GM04504 (cell line): Measurements from ENCODE around the gene CDKAL1.

Experiments
- DNase-seq: peaks from one replicate; pipeline ENCODE4 v3.0.0-alpha.2; 2012; ENCODE audit warnings: low read depth

The CDKAL1 gene

GRCh38 chr6:21104288-21104687, 570.0 kb downstream of the CDKAL1 start:
- no peak for DNase-seq

GRCh38 chr6:21107796-21108195, 573.5 kb downstream of the CDKAL1 start:
- no peak for DNase-seq

DNA sequence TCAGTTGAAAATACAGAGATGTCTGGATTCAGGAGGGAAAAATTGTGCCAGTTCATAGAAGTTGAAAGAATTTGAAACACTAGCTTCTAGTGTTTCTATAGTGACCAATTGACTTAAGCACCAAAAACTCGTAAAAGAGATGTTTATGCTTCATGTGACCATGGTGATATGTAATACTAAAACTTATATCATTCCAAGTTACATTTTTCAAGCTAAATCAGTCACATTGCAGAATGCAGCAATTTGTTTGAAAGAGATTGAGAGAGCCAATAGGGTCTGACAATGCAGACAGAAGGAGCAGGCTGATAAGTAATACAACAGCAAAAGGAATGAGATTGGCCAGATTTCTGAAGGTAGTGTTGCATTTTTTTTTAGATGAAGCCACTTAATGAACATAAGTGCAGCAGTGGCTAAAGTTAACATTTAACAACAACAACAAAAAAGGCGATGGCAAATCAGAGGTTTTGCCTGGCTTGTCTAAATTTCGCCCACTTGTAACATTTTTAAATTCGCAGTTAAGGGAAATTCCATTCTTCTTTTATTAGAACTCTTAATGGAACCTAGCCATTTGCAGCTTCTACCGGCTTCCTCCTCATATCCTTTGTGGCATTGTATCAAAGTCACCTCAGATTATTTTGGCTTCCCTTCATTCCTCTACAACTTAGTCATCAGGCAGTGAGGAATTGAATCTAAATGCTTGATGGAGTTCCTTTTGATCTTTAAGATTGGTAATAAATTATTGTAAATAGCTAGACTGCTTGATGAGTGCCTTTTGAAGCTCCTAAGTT, 575.3 kb downstream of the CDKAL1 start:
- peak; percentile 42 for DNase-seq

DNA sequence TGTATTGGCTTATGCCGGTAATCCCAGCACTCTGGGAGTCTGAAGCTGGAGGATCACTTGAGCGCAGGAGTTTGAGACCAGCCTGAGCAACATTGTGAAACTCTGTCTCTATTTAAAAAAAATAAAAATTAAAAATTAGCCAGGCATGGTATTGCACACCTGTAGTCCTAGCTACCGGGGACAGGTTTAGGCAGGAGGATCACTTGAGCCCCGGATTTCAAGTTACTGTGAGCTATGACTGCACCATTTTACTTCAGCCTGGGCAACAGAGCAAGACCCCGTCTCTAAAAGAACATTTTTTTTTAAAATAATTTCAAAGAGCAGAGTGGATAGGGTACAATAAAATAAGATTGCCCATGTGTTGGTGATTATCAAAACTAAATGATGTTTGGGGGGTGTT, 576.4 kb downstream of the CDKAL1 start:
- DNase-seq = no peak

DNA sequence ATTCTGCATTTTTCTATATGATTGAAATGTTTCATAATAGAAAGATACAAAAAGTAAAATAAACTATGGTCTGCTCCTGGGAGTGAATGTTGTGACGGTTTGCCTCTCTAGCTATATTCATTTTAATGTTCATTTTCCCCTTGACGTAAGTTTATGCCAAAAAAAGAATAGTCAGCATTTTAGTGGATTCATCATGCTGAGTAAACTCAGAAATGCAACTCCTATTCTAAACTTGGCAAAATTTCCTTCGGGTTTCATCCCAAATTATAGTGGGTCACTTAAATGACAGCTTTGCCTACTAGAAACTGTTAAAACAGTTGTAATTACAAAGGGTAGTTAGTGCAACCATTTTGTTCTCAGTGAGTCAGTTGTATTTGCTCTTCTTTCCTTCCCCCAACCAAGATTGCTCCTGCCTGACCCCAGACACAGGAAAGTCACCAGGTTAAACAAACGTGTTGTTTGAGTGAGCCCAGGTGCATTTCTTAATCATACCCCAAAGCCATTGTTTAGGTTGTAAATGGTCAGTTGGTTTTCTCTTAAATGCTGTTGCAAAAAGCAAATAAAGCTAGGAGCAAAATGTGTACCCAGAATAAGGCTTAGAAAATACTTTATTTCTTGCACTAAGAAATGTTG, 577.0 kb downstream of the CDKAL1 start:
- no peak for DNase-seq

GRCh38 chr6:21115111-21115510, 580.9 kb downstream of the CDKAL1 start:
- DNase-seq = peak; percentile 25

- DNase-seq = no peak
Measured at GRCh38 chr6:21116736-21117135, 582.5 kb downstream of the CDKAL1 start.

- no peak for DNase-seq
Measured at GRCh38 chr6:21118216-21118780, 584.0 kb downstream of the CDKAL1 start.

DNA sequence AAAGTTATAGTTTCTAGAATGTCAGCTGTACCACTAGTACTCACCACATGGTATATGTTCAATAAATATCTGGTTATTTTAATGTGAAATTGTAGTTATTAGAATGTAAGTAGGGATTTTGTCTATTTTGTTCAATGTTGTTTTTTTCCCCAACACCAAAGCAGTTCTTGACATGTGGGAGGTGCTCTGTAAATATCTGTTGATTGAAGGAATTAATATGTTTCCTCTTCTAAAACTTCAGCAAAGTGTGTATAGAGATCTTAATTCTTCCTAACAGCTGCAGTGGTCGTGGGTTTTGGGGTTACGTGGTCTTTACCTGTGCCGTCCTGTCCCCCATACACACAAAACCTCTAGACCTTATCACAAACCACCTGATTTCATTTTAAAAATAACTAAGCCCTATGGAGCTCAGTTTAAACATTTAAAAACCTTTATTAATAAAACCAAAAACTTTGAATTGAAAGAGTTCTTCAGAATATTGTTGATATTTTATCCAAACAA, 587.4 kb downstream of the CDKAL1 start:
- no peak for DNase-seq

GRCh38 chr6:21123507-21124436, 589.5 kb downstream of the CDKAL1 start:
- DNase-seq = no peak

DNA sequence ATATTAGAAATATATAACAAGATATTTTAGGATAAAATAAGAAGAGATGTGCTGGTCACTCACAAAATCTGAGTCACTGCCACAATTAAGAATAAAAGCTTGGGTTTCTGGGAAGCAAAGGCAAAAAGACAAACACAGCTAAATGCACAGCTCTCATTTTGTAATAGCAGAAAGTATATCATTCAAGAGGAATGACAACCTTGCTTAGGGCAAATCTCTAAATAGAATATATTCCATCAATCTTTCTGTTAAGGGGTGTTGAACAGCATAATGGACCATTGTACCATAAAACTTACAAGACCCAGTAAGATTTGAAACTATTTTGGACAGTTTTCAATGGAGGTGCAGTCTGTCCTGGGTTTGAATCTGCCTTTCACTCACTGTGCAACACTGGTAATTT, 594.3 kb downstream of the CDKAL1 start:
- DNase-seq = no peak

- no peak for DNase-seq
Measured at GRCh38 chr6:21131406-21131805, 597.1 kb downstream of the CDKAL1 start.

GRCh38 chr6:21132446-21132845, 598.2 kb downstream of the CDKAL1 start:
- DNase-seq = no peak

DNA sequence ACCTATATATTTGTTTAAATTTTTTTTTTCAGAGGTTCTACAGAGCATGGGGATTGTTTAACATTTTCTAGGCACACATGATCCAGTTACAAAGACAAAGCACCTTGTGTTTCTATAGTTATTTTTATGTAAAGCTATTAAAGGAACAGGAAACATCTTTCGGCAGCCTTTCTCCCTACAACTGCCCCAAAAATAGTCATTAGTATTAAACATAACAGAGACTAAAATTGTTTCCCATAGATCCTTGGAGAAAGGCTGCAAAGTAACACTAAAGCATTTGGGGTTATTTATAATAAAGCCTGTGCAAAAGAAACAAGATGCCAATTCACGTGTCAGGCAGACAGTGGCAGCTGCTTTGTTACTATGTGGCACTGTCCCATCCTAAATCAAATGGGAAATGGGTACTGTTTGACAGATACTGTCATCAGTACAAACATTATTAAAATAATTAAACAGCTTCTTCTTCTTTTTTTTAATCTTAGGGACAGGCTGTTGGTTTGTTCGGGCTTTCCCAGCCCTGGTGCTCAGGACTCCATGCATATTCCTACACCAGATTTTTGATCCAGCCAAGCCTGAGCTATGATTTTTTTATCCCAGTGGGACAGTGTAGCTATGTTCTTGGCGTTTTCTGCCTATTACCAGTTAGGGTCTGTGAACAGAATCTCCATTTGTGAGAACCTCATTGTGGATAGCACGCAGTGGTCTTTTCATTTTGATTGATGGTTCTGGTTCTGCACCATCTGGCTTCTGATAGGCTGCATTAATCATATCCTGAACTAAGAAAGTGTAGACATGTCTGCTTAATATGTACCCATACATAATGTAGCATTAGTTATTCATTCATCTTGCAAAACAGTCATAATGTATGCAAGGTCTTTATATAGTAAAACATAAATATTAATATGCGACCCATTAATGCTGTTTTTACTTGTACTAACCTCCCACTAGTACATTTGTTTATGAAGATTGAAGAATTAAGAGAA, 598.9 kb downstream of the CDKAL1 start:
- DNase-seq = no peak

DNA sequence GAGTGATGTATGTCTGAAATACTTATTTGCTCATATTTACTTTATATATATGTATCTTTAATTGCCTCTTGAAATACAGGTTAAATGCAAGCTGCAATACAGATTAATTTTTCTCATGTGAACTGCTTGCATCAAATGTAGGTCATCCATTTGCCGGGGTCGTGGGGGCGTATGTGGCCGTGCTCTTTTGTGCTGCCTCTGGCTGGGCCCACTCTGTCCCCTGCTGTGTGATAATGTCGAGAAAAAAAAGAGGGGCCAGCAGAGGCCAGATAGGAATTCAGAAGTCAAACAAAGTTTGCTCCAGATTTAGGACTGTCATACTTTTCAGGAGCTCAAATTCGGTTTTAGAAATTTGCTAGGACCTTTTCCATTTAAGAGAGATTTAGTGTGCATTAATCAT, 599.6 kb downstream of the CDKAL1 start:
- no peak for DNase-seq

DNA sequence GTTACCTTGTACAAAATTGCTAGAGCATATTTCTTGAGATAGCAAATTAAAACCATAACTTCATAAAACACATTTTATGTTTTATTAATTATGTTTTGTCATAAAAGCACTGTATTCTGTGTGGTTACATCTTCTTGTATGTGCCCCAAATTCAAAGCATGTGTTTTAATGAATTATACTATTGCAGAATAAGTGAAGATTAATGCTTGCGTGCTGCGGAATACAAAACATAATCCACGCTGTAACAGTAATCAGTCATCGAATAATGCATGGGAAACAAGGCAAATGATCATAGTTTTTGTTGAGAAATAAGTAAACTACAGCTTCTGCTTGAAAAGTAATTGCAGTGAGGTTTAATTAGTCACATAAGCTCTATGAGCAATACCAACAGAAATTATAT, 600.1 kb downstream of the CDKAL1 start:
- DNase-seq = peak; percentile 50

- DNase-seq = no peak
Measured at GRCh38 chr6:21135484-21136013, 601.3 kb downstream of the CDKAL1 start.

GRCh38 chr6:21137700-21138335, 603.6 kb downstream of the CDKAL1 start:
- DNase-seq = no peak

DNA sequence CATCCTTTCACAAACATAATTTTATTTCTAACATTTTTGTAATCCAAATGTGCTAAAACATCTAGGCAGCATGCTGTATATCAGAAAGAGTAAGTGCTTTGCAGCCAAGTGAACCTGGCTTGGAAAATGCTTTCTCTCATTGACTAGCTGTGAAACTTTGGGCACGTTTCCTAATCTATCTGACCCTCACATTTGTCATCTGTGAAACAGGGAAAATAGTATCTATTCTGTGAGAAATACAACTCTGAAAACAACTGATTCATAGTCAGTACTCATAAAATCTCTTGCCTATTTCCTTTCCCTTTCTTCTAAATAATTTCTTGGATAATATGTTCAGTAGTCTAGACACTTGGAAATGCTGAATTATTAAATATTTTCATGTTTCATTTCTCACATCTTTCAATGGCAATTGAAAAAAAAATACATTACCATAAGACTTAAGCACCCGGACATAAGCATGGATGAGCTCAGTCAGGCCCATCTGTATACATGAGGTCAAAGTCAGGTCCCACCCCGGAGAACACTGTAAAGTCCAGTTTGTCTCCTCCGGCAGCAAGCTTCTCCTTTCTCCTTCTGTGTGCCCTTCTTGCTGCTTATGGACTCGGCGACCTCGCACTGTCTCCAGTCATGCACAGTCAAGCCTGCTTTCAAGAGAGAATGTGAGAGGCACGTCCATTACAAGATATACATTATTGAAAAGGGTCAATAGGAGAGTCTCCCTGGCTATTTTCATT, 604.2 kb downstream of the CDKAL1 start:
- DNase-seq = peak; percentile 46
